Central memory CD4-positive, alpha-beta T cell (primary cell): ENCODE results near the gene ANKRD11.
A peak's percentile ranks its signal among the peaks of the same experiment; 100 is the strongest.

Experiments used
- DNase-seq: peaks from one replicate; pipeline ENCODE4 v3.0.0; 2022
- total RNA-seq, 3 experiments: gene quantifications; one replicate each; lab custom pipeline; 2026; lab: John Stamatoyannopoulos, UW

ANKRD11 gene
- total RNA-seq = 220 to 280 (median 271) reads per million in 3 experiments

DNA sequence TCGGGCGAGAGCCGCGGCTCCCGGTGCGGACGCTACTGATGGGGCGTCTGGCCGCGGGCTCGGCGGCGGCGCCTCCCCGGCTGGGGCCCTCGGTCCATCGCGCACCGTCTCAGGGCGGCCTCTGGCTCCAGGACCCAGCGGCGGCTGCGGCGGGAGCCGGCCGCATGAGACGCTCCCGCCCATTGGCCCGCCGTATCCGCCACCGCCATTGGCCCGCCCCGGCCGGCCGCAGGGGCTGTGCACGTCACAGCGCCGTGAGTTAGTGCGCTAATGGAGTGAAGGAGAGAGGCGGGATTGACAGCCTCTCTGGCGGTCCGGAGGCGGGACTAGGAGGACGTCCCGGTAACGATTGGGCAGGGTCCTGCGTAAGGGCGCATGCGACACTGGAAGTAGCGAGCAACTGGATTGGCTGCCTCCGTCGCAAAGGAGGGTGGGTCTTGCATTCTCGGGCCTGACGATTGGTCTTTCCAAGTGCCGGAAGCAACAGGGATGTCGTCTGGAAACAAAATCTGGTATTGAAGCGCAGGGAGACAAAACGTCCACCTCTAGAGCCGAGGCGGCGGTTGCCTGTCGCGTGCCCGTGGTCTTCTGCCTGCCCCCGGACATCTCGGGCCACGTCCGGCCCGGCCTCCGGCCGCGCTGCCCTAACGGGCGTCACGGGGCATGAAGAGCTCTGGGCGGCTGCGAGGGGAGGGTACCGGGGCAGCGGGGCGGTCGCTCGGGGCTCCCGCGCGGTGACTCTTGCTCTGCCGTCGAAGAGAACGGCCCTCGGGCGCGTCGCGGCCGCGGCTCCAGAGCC is at the start of gene ANKRD11:
ANKRD11 (minus strand) TSS at position 123 of the 799 bp plus-strand sequence. CDS start 173,542 bp downstream, outside the sequence.
- peak; percentile 100 for DNase-seq

DNA sequence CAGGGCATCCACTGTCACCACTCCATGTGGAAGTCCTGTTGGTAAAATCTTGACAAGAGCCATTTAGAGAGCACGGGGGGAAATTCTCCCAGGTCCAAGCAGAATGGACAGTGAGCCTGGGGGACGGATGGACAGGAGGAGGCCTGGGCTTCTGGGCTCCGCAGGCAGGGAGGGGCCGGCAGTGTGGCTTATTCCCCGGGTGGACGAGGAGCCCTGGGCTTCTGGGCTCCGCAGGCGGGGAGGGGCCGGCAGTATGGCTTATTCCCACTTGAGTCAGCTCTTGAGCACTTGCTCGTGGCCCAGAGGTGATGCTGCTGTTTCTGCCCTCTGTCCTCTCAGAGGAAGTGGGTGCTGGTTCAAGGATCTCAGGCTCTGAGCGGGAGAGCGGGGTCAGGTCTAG is 47.9 kb upstream of the ANKRD11 start:
- DNase-seq = no peak

DNA sequence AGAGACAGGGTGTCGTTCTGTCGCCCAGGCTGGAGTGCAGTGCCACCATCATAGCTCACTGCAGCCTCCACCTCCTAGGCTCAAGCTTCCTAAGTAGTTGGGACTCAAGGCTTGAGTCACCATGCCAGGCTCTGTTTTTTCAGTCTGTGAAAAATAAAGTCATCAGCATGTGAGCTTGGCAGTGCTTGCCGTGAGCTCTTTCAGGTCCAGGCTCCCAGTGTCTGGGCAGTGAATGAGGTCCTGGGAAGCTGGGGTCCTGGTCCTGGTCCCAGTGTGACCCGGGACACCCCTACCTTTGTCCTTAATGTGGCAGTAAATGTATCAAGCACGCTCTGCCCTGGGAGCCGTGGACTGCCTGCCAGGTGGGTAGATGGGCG is 47.2 kb upstream of the ANKRD11 start:
- DNase-seq = no peak

DNA sequence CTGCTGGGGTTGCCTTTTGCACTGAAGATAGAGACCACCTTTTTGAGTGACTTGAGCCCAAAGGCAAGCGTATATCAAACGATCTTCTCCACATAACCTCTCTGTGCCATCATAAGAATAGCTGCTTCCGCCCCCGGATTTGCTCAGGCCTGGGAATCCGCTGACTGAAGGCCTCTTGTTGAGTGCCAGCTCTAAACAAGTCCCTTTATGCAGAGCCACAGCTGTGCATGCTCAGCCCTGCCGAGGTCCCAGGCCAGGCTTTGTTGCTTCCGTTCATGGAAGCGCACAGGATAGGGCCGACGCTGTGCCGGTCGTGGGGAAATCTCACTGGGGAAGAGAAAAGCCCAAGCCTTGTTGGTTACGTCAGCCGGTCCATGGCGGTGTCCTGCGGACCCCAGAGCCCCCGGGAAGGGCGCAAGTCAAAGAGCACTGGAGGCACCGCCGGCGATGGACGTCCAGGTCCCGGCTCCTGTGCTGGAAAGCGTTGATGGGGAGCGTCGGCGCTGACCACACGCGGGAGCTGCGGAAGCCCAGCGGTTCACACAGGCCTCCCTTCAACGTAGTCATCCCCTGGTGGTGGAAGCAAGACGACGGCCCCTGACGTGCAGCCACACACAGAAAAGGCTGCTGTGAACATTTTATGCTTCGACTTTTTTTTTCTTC is 46.7 kb upstream of the ANKRD11 start:
- DNase-seq = no peak

DNA sequence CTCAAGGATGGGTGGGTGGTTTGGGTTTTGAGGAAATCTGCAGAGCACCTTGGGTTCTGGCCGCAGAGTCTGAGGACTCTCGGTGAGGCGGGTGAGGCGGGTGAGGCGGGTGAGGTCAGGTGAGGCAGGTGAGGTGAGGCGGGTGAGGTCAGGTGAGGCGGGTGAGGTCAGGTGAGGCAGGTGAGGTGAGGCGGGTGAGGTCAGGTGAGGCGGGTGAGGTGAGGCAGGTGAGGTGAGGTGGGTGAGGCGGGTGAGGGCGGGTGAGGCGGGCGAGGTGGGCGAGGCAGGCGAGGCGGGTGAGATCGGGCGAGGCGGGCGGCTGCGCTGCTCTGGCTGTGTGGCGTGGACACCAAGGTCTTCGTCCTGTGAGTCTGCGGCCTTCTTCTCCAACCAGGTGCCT is 46.0 kb upstream of the ANKRD11 start:
- DNase-seq = no peak

DNA sequence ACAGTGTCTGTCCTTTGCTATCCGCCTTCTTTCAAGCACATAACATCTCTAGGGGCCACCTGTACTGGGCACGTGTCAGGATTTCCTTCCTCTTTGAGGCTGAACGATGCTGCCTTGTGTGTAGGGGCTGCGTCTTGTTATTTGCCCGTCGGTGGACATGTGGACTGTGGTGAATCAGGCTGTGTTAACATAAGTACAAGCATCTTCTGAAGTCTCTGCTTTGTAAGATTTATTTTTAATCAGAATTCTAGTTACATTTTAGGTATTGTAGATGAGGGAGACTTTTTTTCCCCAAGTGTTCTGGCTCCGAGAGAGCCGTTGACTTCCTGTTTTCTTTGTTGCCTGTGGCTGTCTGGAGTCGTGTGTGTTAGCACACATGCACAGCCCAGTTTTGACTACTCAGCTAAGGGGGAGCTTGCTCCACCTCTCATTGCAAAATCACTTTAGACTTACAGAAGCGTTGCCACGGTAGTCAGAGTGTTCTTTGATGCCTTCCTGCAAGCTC is 43.9 kb upstream of the ANKRD11 start:
- DNase-seq = peak; percentile 59

DNA sequence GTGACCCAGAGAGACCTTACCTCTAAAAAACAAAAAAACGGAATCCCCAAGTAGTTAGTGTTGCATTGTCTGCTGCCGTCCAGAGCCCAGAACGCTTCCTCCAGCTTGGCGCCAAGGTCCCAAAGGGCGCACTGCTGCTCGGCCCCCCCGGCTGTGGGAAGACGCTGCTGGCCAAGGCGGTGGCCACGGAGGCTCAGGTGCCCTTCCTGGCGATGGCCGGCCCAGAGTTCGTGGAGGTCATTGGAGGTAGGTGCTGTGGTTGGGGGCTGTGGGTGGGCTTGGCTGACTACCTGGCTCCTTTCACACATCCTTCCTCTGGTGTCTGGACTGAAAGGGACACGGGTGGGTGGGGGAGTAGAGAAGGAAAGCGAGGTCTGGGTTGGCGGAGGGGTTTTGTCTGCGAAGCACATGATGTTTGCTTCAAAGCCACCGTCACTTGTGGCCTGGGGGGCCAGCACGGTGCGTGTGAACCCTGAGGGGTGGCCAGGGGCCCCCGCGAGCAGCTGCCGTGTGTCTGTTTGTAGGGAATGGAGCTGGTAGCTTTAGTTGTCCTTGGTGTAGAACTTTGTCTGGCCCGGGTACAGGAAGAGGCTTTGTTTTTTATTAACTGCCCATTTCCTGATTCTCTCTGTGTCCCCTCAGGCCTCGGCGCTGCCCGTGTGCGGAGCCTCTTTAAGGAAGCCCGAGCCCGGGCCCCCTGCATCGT is 41.6 kb upstream of the ANKRD11 start:
- no peak for DNase-seq

DNA sequence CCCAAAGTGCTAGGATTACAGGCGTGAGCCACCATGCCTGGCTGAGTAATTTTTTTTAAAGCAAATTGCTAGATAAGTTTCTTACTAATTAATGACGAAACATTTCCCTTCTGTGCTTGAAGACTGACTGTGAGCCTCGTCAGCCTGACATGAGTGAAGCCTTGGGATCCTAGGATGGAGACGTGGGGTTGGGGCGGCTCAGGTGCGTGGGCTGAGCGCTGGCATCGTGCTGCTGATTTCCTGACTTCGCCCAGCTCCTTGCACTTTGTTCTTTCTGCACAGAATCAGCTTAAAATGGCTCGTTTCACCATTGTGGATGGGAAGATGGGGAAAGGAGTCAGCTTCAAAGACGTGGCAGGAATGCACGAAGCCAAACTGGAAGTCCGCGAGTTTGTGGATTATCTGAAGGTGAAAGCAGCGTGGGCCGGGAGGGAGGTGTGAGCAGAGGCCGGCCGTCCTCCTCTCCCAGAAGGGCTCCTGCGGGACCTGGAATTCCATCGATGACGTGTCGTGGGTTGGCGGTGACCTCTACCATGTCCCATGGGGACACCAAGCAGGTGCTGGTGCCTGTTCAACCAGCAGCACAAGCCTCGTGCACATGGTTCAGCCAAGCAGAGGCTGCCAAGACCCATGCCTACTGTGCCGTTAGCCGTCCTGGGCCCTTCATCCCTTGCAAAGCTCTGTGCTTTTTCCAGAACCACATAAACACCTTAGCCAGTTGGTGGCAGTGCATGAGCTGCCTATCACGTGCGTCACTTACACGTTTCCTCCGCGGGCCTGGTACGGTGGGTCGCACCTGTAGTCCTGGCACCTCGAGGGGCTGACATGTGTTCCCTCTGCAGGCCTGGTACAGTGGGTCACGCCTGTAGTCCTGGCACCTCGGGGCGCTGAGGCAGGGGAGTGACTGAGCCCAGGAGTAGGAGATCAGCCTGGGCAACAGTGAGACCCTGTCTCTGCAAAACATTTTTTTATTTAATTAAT is 40.3 kb upstream of the ANKRD11 start:
- DNase-seq = no peak

DNA sequence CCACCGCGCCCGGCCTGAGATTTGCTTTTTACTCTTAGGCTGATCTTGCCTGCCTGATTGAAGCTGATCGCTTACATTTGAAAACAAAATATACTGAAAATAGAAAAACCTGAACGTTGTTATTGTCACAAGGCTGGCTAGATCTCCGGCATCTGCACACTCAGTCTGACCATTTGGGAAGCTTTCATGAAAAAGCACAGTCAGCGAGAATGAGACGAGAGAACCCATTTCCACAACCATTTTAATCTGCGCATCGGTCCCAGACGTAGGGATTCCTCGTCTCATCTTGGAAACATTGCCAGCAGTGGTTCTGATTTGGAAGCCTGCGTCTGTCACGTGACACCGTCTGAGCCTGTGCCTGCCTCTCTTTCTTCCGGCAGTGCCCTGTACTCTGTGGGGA is 38.7 kb upstream of the ANKRD11 start:
- DNase-seq = no peak

DNA sequence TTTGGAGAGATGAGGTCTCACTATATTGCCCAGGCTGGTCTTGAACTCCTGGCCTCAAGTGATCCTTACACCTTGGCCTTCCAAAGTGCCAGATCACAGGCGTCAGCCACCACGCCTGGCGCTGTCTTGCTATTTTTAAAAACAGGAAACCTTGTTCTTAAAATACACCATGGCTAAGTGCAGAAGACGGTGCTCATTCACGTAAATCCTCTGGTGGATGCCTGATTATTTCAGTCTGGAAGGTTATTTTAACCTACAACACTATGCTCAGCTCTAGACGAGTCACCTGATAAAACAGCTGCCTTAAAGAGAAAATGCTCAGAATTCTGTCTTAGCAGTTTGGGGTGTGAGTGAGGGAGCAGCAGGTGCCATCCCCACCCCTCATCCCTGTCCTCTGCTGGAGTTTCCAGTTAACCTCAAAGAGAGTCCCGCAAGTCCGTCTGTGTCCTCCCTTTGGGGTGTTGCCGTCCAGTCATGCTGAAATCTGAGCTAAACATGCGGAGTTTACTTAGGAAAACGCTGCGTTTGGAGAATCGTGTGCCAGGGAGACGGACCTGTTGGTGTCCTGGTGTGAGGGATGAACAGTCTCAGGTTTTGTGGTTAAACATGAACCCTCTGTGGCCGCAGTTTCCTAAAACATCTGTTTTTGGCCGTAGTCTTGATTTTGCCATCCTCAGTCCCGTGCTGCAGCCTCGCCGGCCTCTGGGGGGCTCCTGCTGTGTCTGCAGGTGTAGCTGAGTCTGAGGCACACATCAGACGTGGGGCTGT is 35.0 kb upstream of the ANKRD11 start:
- no peak for DNase-seq

DNA sequence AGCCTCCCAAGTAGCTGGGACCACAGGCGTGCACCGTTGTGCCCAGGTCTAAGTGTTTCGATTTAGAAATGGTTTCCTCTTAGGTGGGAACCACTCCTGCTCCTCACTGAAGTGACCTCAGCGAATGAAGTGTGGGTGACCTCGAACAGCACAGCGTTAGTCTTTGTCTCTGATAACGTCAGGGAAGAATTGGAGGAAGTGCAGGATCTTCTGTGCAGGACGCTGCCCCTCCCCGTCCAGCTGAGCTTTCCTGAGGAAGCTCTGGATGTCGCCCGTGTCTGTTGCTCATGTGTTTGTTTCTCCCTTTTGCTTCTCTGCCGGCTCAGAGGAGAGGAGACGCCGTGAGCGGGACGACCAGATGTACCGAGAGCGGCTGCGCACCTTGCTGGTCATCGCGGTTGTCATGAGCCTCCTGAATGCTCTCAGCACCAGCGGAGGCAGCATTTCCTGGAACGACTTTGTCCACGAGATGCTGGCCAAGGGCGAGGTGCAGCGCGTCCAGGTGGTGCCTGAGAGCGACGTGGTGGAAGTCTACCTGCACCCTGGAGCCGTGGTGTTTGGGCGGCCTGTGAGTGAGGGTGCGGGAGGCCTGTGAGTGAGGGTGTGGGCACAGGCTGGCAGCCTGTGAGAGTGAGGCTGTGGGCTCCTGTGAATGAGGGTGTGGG is 33.5 kb upstream of the ANKRD11 start:
- no peak for DNase-seq

DNA sequence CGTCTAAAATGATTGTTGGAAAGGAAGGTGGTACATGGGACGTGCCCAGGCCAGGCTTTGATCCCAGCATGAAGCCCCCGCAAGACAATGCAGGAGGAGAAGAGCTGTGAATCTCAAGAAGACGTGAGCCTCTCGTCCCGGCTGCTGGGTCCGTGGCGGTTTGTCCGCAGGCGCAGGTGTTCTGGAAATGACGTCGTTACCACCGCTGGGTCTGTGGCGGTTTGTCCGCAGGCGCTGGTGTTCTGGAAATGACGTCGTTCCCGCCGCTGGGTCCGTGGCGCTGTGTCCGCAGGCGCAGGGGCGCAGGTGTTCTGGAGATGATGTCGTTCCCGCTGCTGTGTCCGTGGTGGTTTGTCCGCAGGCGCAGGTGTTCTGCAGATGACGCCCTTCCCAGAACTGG is 31.9 kb upstream of the ANKRD11 start:
- DNase-seq = no peak

DNA sequence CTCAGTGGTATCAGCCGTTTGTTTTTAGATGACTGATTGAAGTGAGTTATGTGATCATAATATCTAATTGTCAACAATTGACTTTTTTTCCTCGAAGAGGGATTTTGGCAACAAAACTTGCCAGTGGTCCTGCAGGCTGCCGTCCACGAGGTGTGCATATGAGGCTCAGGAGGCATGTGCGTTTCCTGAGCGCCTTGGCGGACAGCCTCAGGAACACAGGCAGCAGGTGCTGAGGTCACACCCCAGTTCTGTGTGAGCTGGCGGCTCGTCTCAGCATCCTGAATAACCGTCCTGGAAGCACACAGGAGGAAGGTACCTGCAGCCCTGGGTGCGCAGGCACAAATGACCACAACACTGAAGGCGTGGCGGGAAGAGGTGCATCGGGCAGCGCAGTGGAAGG is 29.5 kb upstream of the ANKRD11 start:
- DNase-seq = no peak

DNA sequence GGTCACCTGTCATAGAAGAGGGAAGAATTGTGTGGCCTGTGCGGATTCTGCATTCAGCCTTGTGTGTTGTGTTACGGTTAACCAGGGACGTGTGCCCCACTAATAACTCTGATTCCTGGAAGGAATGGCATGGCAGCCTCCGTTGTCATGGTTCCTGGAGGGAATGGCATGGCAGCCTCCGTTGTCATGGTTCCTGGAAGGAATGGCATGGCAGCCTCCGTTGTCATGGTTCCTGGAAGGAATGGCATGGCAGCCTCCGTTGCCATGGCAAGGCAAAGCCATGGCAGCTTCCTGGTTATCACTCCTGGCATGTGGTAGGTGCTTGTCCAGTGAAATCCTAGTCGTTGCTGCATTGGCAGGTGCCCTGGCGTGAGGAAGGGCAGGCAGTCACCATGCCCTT is 26.8 kb upstream of the ANKRD11 start:
- DNase-seq = no peak

DNA sequence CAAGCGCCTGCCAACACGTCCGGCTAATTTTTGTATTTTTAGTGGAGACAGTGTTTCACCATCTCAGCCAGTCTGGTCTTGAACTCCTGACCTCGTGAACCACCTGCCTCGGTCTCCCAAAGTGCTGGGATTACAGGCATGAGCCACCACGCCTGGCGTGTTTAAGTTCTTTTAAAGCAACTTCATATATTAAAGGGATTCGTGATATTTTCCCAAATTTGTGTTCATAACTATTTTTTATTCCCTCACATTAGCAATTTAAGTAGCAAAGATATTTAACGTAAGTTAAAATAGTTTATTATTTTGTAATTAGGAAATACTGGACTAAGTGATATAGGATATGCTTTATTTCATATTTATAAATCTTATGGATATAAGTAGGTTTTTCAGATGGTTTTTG is 22.1 kb upstream of the ANKRD11 start:
- DNase-seq = no peak

DNA sequence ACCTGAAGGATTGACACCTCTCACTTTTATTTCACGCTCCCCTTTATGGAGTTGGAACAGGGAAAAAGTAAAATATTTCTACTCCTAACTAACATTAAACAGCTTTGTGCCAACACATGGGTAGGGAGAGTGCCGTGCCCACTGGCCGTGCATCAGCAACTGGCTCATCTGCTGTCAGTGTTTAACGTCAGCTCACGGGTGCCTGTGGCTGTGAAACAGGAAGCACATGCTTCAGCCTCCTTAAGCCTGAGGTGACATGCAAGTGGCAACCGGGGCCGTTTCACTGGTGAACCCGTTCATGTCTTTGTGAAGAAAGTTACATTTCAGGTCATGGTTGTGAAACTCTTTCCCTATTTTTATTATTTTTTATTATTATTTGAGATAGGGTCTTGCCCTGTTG is 21.0 kb upstream of the ANKRD11 start:
- DNase-seq = no peak

DNA sequence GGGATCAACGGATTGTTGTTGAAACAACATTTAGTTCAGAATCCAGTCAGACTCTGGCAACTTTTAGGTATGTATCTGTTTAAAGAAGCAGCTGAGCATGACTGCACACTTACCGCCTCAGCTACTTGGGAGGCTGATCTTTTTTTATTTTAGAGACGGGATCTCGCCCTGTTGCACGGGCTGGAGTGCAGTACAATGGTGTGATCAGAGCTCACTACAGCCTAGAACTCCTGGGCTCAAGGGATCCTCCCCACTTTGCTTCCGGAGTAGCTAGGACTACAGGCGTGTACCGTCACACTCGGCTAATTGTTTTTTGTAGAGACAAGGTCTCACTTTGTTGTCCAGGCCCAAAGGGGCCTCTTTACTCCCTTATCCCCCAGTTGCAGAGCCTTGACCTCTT is 20.2 kb upstream of the ANKRD11 start:
- DNase-seq = no peak

DNA sequence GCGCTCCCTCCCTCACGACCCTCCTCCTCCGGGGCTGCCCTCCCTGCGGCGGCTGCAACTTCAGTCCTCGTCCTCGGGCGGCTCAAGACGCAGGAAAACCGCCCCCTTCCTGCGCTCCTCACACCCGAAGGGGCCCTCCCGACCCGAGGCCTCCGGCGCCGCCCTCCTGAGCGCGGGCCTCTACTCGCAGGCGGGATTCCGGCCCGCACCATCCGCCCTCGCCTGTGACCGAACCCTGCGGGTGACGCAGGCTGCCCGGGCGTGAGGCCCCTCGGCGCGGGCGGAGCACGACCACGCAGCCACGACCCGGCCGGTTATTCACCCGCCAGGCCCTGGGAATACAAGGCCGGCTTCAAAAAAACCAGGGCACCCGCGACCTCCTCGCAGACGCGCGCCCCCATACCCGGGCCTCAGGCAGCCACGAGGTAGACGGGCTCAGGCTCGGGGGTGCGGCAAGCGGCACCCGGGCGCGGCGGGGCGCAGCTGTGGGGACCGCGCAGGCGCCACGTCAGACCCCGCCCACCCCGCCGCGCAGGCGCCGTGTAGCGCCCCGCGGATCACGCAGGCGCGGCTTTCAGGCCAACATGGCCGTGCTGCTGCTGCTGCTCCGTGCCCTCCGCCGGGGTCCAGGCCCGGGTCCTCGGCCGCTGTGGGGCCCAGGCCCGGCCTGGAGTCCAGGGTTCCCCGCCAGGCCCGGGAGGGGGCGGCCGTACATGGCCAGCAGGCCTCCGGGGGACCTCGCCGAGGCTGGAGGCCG is 17.7 kb upstream of the ANKRD11 start, which contains the start of gene SPG7:
SPG7 (plus strand) TSS at position 570 of the 757 bp plus-strand sequence; CDS start at position 585, 15 bp downstream.
- DNase-seq = peak; percentile 93

DNA sequence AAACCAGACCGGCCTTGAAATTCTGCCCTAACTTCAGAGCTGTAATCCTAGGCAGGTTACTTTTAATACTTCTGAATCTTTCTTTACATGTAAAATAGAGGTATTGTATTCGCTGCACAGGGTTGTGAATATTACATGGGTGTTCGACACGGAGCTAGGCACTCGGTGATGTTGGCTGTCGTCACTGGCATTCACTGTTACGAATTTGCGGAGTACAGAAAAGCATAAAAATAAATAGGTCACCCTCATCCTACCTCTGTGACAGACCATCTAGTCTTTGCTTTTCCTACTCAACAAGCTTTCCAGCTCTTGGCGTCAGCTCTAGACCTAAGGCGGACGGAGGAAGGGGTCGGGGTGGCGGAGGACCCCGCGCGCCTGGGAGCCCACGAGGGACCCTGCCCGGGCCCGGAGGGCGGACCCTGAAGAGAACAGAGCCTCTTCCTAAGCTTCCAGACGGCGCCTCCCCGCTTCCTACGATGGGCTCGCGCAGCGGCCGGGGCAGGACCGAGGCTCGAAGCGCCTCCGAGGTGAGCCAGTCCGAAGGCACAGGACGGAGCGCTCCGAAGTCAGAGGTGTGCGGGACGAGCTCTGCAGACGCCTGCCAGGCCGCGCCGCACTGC is 17.0 kb upstream of the ANKRD11 start:
- DNase-seq = no peak

DNA sequence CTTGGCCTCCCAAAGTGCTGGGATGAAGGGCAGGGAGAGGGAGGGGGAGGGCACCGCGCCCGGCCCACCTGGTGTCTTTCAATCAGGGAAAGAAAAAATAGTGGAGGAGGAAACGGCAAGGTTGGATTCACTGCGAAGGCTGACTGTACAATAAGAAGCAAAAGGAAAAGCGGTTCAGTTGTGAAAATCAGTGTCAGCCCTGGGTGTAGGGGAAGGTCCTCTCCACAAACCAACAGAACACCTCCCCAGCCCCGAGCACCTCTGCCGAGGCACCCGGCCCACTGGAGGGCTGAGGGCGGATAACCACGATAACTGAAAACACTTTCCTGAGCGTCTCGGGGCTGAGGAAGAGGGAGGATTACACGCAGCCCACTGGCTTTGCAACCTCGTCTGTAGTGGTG is 16.4 kb upstream of the ANKRD11 start:
- peak; percentile 25 for DNase-seq
